HG03196 (cell line): ENCODE measurements around the gene ACTG2.

Source experiments
- ATAC-seq: cut with Tn5 transposase; IDR thresholded peaks from one replicate; pipeline ENCODE4 v1.9.1; 2021; ENCODE audit not compliant: unreplicated experiment

The ACTG2 gene

DNA sequence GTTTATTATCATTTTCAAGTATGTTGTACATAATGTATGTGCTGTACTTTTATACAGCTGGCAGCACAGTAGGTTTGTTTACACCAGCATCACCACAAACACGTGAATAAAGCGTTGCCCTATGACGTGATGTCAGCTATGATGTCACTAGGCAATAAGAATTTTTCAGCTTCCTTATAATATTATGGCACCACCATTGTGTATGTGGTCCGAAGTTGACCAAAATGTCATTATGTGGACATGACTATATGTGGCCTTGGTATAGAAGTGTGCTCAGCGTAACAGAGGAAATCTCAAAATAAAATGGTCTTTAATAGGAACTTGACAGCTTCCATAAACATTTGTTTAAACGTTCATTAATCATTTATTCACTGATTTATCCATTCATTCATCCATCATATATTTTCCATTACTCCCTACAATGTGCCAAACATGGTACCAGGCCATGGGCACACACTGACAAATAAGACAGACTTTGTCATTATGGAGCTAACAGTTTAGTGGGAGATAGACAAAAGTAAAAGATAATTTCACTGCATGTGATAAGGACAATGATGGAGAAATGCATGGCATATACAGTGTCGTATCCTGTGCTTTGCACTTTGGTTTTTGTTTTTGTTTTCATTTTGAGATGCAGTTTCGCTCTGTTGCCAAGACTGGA, 18.9 kb downstream of the ACTG2 start:
- no peak for ATAC-seq

- ATAC-seq = no peak
Observed at GRCh38 chr2:73913414-73914054, 20.7 kb downstream of the ACTG2 start.

GRCh38 chr2:73914667-73915066, 21.9 kb downstream of the ACTG2 start:
- ATAC-seq = no peak

DNA sequence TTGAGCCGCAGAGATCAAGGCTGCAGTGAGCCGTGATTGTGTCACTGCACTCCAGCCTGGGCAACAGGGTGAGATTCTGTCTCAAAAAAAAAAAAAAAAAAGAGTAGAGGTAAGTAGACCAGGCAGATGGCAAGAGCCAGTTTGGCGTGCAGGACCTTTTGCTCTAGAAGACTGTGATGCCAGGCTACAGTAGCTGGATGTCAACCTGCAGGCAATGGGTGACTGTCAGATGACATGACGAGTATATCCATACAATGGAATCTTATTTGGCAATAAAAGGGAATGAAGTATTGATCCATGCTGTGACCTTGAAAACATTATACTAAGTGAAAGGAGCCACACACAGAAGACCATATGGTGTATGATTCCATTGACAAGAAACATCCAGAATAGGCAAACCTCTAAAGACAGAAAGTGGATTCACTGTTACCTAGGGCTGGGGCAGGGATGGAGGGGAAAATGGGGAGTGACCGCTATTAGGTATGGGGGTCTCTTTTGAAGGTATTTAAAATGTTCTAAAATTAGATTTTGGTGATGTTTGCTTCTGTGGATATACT, 22.7 kb downstream of the ACTG2 start:
- ATAC-seq = no peak

DNA sequence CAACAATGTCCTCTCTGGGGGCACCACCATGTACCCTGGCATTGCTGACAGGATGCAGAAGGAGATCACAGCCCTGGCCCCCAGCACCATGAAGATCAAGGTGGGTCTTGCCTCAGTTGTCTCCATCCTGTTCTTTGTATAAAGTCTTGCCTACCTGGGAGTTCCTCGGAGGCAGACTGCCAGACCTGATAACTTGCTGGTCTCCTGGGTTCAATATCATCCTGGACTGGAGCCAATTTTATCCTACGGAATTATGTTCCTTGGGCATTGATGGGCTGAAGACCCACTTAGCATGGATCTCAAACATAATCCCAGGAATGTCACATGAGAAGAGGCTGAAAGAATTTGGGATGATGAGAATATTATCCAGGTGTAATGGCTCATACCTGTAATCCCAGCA, 23.9 kb downstream of the ACTG2 start:
- no peak for ATAC-seq

GRCh38 chr2:73917296-73917695, 24.5 kb downstream of the ACTG2 start:
- no peak for ATAC-seq

DNA sequence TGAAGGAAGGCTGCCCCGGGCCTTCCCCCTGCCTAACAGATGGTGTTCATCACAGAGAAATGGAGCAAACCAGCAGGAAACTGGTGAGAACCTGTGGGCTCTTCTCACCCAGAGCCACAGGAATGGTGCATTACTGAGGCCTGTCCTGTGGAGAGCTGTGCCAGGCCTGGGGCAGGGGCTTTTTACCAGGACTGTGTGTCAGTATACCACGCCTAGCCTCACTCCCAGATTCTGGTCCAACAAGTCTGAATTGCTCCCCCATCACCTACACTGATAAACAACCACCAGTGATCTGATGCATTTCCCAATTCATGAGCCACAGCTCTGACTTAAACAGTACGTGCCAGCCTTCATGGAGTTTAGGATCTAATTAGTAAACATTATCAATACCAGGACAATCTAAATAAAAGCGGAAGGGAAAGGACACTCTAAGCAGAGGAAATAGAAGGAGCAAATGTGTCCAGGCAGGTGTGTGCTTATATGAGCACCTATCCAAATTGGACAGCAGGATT, 24.9 kb downstream of the ACTG2 start:
- ATAC-seq = no peak

GRCh38 chr2:73918856-73919255, 26.0 kb downstream of the ACTG2 start:
- ATAC-seq = no peak

DNA sequence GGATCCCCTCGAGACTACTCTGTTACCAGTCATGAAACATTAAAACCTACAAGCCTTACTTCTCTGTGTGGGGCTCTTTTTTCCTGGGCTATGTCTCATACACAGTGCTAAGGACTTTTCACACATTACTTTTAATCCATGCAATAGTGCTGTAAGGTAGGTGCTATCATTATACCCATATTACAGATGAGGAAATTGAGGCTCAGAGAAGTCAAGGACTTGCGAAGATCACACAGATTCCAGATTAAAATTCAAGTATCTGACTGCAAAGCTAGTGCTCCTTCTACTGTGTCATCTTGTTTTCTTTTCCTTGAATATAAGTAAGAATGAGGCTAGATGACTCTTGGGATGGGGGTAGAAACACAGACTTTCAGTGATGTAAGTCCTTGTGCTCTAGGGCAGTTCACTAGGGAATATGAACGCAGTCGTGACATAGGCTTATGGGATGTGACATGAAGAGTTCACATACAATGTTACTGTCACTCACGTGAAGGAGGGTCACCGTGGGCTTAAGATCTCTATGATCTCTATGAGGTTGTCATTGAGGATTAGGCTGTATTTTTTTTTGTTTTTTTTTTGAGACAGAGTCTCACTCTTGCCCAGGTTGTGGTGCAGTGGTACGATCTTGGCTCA, 26.9 kb downstream of the ACTG2 start:
- ATAC-seq = no peak

GRCh38 chr2:73920577-73921545, 28.1 kb downstream of the ACTG2 start:
- no peak for ATAC-seq

DNA sequence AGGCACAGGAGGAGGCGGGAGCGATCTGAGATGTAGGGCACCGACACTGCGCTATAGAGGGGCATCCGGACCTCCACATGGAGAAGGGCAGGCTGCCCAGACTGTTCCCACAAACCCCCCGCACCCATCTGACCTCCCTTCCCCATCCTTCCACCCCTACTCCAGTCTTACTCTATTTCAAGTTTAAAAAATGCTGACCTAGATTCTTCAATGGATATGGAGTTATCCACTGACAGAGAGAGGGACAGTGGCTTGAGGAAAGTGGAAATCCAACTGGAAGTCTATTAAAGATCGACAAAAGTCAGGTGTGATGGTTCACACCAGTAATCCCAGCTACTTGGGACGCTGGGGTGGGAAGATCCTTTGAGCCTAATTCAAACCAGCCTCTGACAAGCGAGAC, 28.8 kb downstream of the ACTG2 start:
- ATAC-seq = no peak

- no peak for ATAC-seq
Observed at GRCh38 chr2:73922681-73923080, 29.9 kb downstream of the ACTG2 start.

DNA sequence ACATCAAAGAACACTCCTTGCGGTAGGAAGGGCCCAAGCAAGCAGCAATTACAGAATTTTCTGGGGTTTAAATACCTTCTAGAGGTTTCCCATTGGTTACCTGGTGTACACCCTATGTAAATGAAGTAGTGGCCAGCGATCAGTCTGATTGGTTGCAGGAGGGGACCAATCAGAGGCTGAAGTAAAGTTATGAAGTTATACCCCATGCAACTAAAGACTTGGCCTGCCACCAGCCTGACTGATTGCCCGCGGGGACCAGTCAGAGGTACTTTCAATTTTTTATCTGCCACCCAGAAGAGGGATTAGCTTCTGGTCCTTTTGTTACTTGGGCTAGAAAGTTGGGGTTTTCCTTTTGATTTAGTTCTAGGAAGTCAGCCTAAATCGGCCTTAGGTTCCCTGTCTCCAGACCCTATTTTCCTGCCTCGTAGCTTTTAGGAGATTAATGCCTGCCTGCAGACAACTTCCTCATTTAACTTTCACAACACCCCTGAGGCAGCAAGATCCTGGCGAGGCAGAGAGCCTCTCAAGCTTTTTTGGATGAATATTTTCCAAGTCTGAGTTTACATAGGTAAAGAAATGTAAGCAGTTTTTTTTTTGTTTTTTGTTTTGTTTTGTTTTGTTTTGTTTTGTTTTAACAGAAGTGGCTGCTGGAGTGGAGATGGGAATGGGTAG, 32.4 kb downstream of the ACTG2 start:
- ATAC-seq = no peak

DNA sequence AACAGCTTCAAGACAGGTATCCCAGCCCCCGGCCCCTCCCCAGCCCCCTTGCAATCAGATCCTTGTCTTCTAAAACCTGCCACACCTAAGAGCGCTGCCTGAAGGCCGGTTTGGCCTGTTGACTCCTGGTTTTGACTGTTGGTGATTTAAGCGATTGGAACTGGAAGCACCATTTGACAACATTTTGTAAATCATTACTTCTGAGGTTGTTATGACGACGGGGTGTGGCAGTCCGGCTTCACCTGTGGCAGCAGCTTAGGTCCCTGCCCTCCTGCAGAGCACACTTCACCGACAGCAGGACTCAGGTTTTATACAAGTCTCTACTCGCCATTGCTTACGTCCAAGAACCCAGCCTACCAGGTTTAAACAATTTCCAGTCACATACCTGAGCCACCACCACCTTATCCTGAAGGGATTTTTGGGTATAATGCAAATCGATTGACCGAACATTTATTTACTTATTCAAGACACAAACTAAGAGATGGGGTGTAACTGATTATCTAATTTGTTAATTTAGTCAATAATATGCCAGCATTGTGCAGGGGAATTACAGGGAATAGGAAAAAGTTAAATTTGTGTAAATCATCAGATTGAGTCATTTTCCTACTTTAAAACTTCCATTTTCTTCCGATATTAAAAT, 33.2 kb downstream of the ACTG2 start:
- no peak for ATAC-seq

- ATAC-seq = peak; percentile 99
Observed at GRCh38 chr2:73926493-73927327, 33.9 kb downstream of the ACTG2 start, which contains the start of gene DGUOK. Gene DGUOK (plus strand): TSS chr2:73926880. CDS start chr2:73926911, 31 bp downstream.

- no peak for ATAC-seq
Observed at GRCh38 chr2:73927344-73927743, 34.5 kb downstream of the ACTG2 start.

GRCh38 chr2:73928963-73929347, 36.1 kb downstream of the ACTG2 start:
- no peak for ATAC-seq

GRCh38 chr2:73930386-73930785, 37.6 kb downstream of the ACTG2 start:
- no peak for ATAC-seq
